ENCODE measurements around the gene DDX50.
"Not testable (repeated sequence)": the region's sequence is repeated elsewhere in the genome, so short reads cannot be mapped to it uniquely, and the experiment has no call there.

Gene DDX50

DNA sequence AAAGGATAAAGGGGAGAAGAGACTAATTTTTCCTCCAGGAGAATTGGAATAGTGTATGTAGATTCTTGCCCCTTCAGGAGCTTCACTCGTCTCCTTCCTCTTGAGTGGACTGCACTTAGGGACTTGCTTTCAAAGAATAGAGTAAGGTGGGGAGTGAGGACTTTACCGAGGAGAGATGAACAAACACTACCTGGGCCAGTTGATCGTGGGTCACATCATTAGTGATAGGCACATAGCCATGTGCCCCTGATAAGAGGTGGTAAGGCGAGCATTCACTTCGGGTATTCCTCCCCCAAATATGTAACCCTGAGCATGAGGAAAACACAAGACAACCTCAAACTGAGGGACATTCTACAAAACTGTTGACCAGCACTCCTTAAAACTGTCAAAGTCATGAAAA is 72.9 kb downstream of the DDX50 start:
- FAIRE-seq (no peak), DNase-seq (ENCODE audit: extremely low spot score, insufficient read length, low read depth) (no peak)

DNA sequence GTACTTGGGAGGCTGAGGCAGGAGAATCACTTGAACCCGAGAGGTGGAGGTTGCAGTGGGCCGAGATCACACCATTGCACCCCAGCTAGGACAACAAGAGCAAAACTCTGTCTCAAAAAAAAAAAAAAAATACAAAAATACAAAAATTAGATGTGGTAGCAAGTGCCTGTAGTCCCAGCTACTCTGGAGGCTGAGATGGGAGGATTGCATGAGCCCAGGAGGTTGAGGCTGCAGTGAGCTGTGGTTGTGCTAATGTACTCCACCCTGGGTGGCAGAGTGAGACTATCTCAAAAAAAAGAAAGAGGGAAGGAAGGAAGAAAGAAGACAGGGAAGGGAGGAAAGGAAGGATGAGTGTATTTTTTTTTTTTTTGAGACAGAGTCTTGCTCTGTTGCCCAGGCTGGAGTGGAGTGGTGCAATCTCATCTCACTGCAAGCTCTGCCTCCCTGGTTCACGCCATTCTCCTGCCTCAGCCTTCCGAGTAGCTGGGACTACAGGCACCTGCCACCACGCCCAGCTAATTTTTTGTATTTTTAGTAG is 74.9 kb downstream of the DDX50 start:
- FAIRE-seq; DNase-seq (ENCODE audit: extremely low spot score, insufficient read length, low read depth): not testable (repeated sequence)

DNA sequence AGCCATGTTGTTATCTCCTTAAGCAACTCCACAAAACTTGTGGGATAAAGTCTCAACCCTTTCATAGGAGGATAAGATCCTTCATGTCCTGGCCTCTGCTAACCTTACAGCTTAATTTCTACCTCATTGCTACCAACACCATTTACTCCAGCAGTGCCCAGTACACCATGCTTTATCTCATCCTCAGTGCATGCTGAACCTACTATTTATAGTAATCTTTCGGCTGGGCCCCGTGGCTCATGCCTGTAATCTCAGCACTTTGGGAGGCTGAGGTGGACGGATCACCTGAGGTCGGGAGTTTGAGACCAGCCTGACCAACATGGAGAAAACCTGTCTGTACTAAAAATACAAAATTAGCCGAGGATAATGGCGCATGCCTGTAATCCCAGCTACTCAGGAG is 78.6 kb downstream of the DDX50 start:
- not testable (repeated sequence) for DNase-seq (ENCODE audit: extremely low spot score, insufficient read length, low read depth)

DNA sequence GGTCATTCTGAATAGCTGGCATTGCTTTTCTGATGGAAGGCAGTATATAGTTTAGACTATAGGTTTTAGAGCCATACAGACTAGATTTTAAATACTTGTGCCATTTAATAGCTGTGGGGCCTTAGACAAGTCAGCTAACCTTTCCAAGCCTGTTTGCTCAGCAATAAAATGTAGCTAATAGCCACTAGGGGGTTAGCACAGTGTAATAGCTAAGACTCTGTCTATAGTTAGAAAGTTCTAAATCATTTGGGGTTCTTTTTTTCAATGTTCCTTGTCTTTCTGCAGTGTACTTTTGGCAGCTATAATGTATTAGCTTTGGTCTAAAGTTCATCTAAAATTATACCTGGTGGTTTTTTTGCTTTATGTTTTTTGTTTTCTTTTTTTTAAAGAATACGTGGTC is 80.0 kb downstream of the DDX50 start:
- DNase-seq (ENCODE audit: extremely low spot score, insufficient read length, low read depth) = no peak

More for the DNA sequence above, 78.6 kb downstream of the DDX50 start:
- FAIRE-seq = not testable (repeated sequence)

DNA sequence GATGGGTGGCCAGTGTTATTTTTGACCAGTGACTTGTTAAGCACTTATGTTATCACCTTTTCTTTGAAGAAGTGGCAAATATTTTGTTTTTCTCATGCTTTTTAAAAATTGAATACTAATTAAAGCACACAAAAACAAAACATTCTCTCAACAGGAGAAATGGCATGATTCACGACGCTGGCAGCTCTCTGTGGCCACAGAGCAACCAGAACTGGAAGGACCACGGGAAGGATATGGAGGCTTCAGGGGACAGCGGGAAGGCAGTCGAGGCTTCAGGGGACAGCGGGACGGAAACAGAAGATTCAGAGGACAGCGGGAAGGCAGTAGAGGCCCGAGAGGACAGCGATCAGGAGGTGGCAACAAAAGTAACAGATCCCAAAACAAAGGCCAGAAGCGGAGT is 81.3 kb downstream of the DDX50 start:
- FAIRE-seq (no peak), DNase-seq (ENCODE audit: extremely low spot score, insufficient read length, low read depth) (no peak)

More for the DNA sequence above, 80.0 kb downstream of the DDX50 start:
- no peak for FAIRE-seq

DNA sequence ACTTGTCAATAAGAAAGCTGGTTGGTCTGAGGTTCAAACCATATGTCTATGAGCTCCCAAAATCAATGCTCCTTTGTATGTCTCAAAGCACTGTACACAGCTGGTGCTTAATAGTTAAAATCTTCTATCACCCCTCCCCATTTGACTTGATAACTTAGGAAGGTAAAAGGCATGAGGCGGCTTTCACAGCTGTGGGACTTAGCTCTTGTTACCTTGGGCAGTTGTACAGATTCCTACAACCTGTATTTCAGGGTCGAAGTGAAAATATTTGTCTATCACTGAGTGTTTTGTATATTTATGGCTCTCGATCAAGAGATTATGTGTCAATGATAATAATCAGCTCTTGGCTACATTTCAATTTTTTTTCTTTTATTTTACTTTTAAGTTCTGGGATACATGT is 86.5 kb downstream of the DDX50 start:
- DNase-seq (ENCODE audit: extremely low spot score, insufficient read length, low read depth) (no peak), FAIRE-seq (no peak)

DNA sequence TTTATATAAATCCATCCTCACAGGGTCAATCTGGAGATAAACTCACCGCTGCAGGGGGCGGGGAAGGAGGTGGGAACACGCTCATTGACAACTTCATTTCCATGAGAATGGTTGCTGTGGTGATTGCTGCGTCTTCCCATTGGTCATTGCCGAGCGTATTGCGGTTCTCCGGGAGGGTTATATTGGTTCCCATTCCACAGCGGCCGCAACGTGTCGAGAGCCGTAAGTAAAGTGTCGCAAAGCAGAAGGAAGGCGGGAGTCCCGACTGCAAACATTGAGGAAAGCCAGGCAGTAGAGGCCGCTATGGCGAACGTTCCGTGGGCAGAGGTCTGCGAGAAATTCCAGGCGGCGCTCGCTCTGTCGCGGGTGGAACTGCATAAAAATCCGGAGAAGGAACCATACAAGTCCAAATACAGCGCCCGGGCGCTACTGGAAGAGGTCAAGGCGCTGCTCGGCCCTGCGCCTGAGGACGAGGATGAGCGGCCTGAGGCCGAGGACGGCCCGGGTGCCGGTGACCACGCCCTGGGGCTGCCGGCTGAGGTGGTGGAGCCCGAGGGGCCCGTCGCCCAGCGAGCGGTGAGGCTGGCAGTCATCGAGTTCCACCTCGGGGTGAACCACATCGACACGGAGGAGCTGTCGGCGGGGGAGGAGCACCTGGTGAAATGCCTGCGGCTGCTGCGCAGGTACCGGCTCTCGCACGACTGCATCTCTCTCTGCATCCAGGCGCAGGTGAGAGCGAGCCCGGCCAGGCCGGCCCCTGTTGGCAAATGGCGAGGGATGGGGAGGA is 87.6 kb downstream of the DDX50 start, which contains the start of gene KIFBP:
TSS of gene KIFBP (plus strand) at position 274 of the 787 bp plus-strand sequence. CDS start at position 304, 30 bp downstream.
- DNase-seq (ENCODE audit: extremely low spot score, insufficient read length, low read depth) = peak; percentile 86
- peak; percentile 97 for FAIRE-seq

DNA sequence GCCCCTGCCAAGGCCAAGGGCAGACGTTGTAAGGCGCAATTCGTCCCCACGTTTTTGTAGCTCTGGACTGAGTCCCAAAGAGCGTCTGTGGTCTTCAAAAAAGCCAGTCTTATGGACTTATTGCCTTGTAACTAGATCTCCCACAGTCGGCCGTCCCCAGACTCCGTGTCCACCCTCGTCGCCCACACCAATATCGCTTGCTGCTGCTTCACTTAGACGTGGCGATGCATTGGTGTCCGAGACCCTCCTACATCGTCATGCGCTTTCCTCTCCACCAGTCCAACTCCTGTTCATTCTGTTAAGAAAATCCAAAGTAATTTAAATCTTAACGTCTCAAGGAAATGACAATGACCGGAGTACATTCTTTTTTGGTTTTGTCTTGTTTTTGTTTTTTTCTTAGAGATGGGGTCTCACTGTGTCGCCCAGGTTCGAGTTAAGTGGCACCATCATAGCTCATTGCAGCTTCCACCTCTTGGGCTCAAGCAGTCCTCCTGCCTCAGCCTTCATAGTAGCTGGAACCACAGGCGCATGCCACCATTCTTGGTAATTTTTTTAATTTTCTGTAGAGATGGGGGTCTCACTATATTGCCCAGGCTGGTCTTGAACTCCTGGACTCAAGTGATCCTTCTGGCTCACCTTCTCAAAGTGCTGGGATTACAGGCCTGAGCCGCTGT is 88.3 kb downstream of the DDX50 start:
- DNase-seq (ENCODE audit: extremely low spot score, insufficient read length, low read depth) (no peak), FAIRE-seq (no peak)

DNA sequence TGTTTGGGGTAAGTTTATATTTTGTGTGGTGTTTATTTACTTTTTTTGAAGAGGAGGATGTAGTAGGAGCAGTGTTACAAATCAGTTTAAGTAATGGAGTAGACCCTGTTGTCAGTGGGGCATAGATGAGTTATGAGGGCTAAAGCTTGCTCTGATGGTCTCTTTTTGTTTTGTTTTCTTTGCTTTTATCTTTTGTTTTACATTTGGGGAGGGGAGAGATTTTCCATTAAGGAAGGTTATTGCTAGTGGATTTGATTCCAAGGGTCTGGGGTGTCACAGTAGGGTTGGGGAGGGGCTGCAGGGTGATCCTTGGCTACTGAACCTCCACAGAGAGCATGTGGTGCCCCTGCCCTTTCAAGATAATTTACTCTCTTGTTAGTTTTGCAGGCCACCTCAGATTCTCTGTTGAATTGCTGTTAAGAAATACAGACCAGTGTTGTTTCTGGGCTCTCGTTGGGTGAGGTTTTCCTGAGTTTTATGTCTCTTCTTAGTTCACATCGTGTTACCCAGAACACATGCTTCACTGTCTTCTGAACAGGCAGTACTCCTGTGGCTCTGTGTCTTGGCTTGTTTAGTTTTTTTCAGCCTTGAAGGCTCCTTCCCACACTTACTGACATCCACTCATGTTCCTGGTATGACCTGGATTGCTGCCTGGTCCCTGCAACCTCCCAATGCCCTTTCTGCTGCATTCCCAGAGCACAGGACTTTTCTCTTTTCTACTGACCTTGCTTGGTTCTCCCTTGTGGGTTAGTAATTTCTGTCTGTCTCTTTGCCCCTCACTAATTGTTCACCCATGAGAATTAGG is 91.7 kb downstream of the DDX50 start:
- no peak for DNase-seq (ENCODE audit: extremely low spot score, insufficient read length, low read depth)
- no peak for FAIRE-seq
